Effector CD8-positive, alpha-beta T cell (primary cell): ENCODE measurements around the gene NCDN.

Experiments used
- DNase-seq: peaks from one replicate; lab custom pipeline; 2025; lab: John Stamatoyannopoulos, UW

The NCDN gene

GRCh38 chr1:35592991-35593769 is 35.6 kb downstream of the NCDN start:
- DNase-seq: no peak

GRCh38 chr1:35594005-35594760 is 36.6 kb downstream of the NCDN start:
- DNase-seq: no peak

GRCh38 chr1:35595684-35596083 is 38.1 kb downstream of the NCDN start:
- DNase-seq: no peak

- DNase-seq: no peak
Measured at GRCh38 chr1:35597870-35598269, 40.3 kb downstream of the NCDN start.

- DNase-seq: no peak
Measured at GRCh38 chr1:35598895-35599294, 41.3 kb downstream of the NCDN start.

- no peak for DNase-seq
Measured at GRCh38 chr1:35599411-35599810, 41.8 kb downstream of the NCDN start.

- no peak for DNase-seq
Measured at GRCh38 chr1:35600593-35600992, 43.0 kb downstream of the NCDN start.

- no peak for DNase-seq
Measured at GRCh38 chr1:35603468-35603867, 45.9 kb downstream of the NCDN start.

- DNase-seq: no peak
Measured at GRCh38 chr1:35603941-35604340, 46.3 kb downstream of the NCDN start.

- no peak for DNase-seq
Measured at GRCh38 chr1:35605071-35605866, 47.7 kb downstream of the NCDN start.

- no peak for DNase-seq
Measured at GRCh38 chr1:35605867-35606182, 48.2 kb downstream of the NCDN start.

GRCh38 chr1:35611655-35612054 is 54.1 kb downstream of the NCDN start:
- no peak for DNase-seq

- DNase-seq: no peak
Measured at GRCh38 chr1:35615440-35615839, 57.8 kb downstream of the NCDN start.
